Ovary (tissue), 9 donors: ENCODE data around the gene NDC80. TPM values are rescaled to one million over a fixed set of nuclear protein-coding genes. Genes with fewer than 3 reads are reported as not detected.

Source experiments
- DNase-seq, 5 donors: peaks; one replicate each; pipeline ENCODE4 v3.0.0-alpha.2; 2019 to 2020
- H3K27ac ChIP-seq, 2 donors: fragments of 200-600 bp; one replicate each; pipeline versions ENCODE4 v1.5.1 to v1.8.0; 2019 to 2022
- H3K27me3 ChIP-seq: fragments of 200-600 bp; one replicate; pipeline ENCODE4 v1.8.0; 2022
- H3K36me3 ChIP-seq: fragments of 200-600 bp; sonication (generic); one replicate; pipeline ENCODE4 v1.5.1; 2019
- H3K4me1 ChIP-seq: one replicate; pipeline ENCODE4 v1.8.1; 2013; ENCODE audit warnings: mild to moderate bottlenecking, moderate library complexity; ENCODE audit not compliant: insufficient read depth
- H3K4me3 ChIP-seq: fragments of 200-600 bp; sonication (generic); one replicate; pipeline ENCODE4 v1.5.1; 2017
- H3K9me3 ChIP-seq, 2 donors: fragments of 200-600 bp in 1 of 2; sonication (generic) in 1 of 2; one replicate each; pipeline versions ENCODE4 v1.5.1 to v1.8.1; 2013 to 2019; ENCODE audit warnings: mild to moderate bottlenecking in 1 of 2, moderate library complexity in 1 of 2
- EP300 ChIP-seq: sonication (generic); formaldehyde crosslinking; IDR thresholded peaks from one replicate; pipeline ENCODE4 v1.6.1; 2017; ENCODE audit warnings: antibody characterized with exemption
- POLR2A ChIP-seq: fragments of 450-650 bp; IDR thresholded peaks from one replicate; pipeline ENCODE4 v1.6.1; 2017; ENCODE audit warnings: antibody characterized with exemption, mild to moderate bottlenecking, moderate library complexity
- WGBS, 3 donors: extraction: QIAGEN DNeasy Blood & Tissue Kit in 1 of 3; methylation state at CpG; one replicate each; pipeline versions ENCODE4 v1.1.5 to v1.1.7; 2013 to 2017; 5-methylcytosine and 5-hydroxymethylcytosine counted together
- intact Hi-C, 4 donors: fragments of 100-400 bp; cut with DNase I; formaldehyde crosslinking; loops; one replicate each; pipeline versions ENCODE4 v1.11.0 to v1.15.1; 2022 to 2023
- polyA plus RNA-seq, 2 donors: library from polyadenylated mRNA; stranded (reverse); fragments of 200-250 nt in 1 of 2; fragments of 350-450 nt in 1 of 2; fragmentation: Illumina TruSeq in 1 of 2; extraction: RNeasy Lipid Tissue Mini Kit (QIAGEN cat#74804) in 1 of 2; gene quantifications; one replicate each; pipeline ENCODE4 v1.2.3, GENCODE V29; 2013 to 2014
- total RNA-seq, 7 donors: library from RNA; depleted of rRNA in 2 of 7; stranded (reverse); fragments of >200 nt in 2 of 7; fragmentation: NEBNext Ultra II Directional in 3 of 7; extraction: Animal tissue kit (Norgen Biotek cat#: 25700) in 3 of 7; gene quantifications; one replicate each; pipeline versions ENCODE4 v1.1.0 to v1.2.4, GENCODE V29; 2016 to 2023
- TF ChIP-seq, protein P1 (sequence below), 3 donors: fragments of 450-650 bp in 2 of 3; fragments of 200-600 bp in 1 of 3; IDR thresholded peaks; one replicate each; pipeline versions ENCODE4 v1.5.1 to v1.8.0; 2016 to 2022; ENCODE audit warnings: antibody characterized with exemption in 3 of 3, mild to moderate bottlenecking in 1 of 3
- donor health status: DM: no; HTN: no; CAD: no; lungs with moderate emphysema.
- donor health status: DM: no; HTN: no; CAD: no.
- donor health status: Bipolar disorder and iron deficiency.
- donor health status: DM: yes; HTN: yes; CAD: no.
- donor health status: DM: no; HTN: no; CAD: no.
- donor health status: DM: yes; HTN: yes; CAD: no.

Gene NDC80
- total and polyA plus RNA-seq, 9 donors: 0.13 to 2.5 (median 0.36) TPM; not detected in 2

DNA sequence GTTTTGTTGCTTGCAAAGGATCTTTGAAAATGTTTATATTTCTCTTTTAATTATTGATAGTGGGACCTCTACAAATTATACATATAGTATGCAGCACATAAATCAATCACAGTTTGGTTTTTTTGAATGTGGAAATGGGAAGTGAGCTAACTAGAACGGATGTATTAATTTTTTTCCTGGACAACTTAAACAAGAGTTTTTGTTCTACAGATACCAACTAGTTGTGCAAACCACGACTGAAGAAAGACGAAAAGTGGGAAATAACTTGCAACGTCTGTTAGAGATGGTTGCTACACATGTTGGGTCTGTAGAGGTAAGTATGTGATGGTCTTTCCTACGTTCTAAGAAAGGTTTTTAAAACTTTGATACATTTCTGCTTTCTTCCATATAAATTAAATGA lies 39.2 kb downstream of the NDC80 start:
- no peaks in the 10 kb centered on the region for H3K27me3 ChIP-seq
- intact Hi-C loops: no loop called here
- 90 to 92% (median 91%) methylated on average over 5 of the region's 5 CpGs for WGBS, 3 donors
- no peak overlapping the region for H3K27ac ChIP-seq
- H3K4me3 ChIP-seq: no peak overlapping the region
- H3K9me3 ChIP-seq: no peaks in the 10 kb centered on the region
- DNase-seq: no peak
- TF ChIP-seq EP300 (no peak), POLR2A (no peak)
- TF ChIP-seq, protein P1, sequence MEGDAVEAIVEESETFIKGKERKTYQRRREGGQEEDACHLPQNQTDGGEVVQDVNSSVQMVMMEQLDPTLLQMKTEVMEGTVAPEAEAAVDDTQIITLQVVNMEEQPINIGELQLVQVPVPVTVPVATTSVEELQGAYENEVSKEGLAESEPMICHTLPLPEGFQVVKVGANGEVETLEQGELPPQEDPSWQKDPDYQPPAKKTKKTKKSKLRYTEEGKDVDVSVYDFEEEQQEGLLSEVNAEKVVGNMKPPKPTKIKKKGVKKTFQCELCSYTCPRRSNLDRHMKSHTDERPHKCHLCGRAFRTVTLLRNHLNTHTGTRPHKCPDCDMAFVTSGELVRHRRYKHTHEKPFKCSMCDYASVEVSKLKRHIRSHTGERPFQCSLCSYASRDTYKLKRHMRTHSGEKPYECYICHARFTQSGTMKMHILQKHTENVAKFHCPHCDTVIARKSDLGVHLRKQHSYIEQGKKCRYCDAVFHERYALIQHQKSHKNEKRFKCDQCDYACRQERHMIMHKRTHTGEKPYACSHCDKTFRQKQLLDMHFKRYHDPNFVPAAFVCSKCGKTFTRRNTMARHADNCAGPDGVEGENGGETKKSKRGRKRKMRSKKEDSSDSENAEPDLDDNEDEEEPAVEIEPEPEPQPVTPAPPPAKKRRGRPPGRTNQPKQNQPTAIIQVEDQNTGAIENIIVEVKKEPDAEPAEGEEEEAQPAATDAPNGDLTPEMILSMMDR (IDR thresholded peaks at IDR 0.05): no peak
- H3K36me3 ChIP-seq: no peaks in the 10 kb centered on the region
- no peaks in the 10 kb centered on the region for H3K4me1 ChIP-seq

- H3K9me3 ChIP-seq: no peaks in the 10 kb centered on the region
- H3K27me3 ChIP-seq: no peaks in the 10 kb centered on the region
- H3K4me3 ChIP-seq: no peak overlapping the region
- WGBS, 3 donors: 80 to 88% (median 81%) methylated on average over 1 of the region's 1 CpG
- no peak overlapping the region for H3K27ac ChIP-seq
- DNase-seq: no peak
- H3K4me1 ChIP-seq: no peaks in the 10 kb centered on the region
- no peaks in the 10 kb centered on the region for H3K36me3 ChIP-seq
- intact Hi-C loops: no loop called here
- TF ChIP-seq POLR2A (no peak), EP300 (no peak)
- TF ChIP-seq, protein P1 (IDR thresholded peaks at IDR 0.05): no peak
Measured at GRCh38 chr18:2612996-2613395, 41.6 kb downstream of the NDC80 start.

DNA sequence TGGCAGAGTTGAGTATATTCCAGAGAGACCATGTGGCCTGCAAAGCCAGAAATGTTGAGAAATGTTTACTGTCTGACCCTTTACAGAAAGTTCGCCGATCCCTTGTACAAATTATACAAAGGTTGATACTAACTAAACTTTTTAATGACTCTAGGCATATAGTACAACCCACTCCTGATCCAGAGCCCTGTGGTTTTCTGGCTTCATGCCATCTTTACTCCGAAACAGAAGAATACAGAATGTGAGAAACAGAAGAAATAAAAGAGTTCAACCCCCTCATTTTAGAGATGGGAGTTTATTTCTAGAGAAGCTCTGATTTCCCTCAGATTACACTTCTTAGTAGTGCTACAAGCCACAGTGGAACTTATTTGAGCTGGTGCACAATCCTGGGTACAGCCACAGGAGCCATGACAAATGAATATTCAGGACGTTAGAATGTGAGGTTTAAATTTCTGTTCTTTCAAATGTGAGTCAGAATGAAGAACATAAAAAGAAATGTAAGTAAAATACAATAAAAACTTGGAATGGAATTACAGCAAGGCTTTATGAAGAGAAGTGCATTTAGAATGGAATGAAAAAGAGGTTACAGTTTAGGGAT lies 46.1 kb downstream of the NDC80 start:
- H3K4me3 ChIP-seq: no peak overlapping the region
- no peak for TF ChIP-seq EP300
- TF ChIP-seq POLR2A: no peak
- TF ChIP-seq, protein P1 (IDR thresholded peaks at IDR 0.05): no peak
- no peak for DNase-seq
- intact Hi-C loops: no loop called here
- no peaks in the 10 kb centered on the region for H3K36me3 ChIP-seq
- no peaks in the 10 kb centered on the region for H3K9me3 ChIP-seq
- H3K4me1 ChIP-seq: no peaks in the 10 kb centered on the region
- WGBS, 3 donors: 73 to 85% (median 76%) methylated on average over 4 of the region's 4 CpGs
- no peaks in the 10 kb centered on the region for H3K27me3 ChIP-seq
- no peak overlapping the region for H3K27ac ChIP-seq

- no peak for DNase-seq
- Histone ChIP-seq H3K4me1 (no peaks in the 10 kb centered on the region), H3K36me3 (no peaks in the 10 kb centered on the region), H3K27me3 (no peaks in the 10 kb centered on the region), H3K4me3 (no peak overlapping the region), H3K9me3 (no peaks in the 10 kb centered on the region), H3K27ac (no peak overlapping the region)
- TF ChIP-seq EP300: no peak
- TF ChIP-seq POLR2A: no peak
- TF ChIP-seq, protein P1 (IDR thresholded peaks at IDR 0.05): no peak
- 88 to 93% (median 92%) methylated on average over 4 of the region's 4 CpGs for WGBS, 3 donors
- intact Hi-C loops: no loop called here
Measured at GRCh38 chr18:2618009-2618408, 46.7 kb downstream of the NDC80 start.
